GM12891 (cell line): ENCODE results near the gene HOXB6.
A peak's percentile ranks its signal among the peaks of the same experiment; 100 is the strongest.

Experiments
- DNase-seq: peaks from one replicate; pipeline ENCODE4 v3.0.0; 2011; ENCODE audit warnings: low spot score; ENCODE audit not compliant: insufficient read length
- FAIRE-seq: peaks from 2 replicates; lab custom pipeline; 2011; peaks lifted over from hg19 to GRCh38; lab: Jason Lieb, UNC
- PAX5 ChIP-seq: IDR thresholded peaks from 2 replicates; pipeline ENCODE4 v1.6.1; 2011; ENCODE audit warnings: low read length, moderate library complexity, mild to moderate bottlenecking; ENCODE audit not compliant: insufficient read depth, severe bottlenecking
- POLR2A ChIP-seq: IDR thresholded peaks from 2 replicates; pipeline ENCODE4 v1.6.1; 2011; ENCODE audit warnings: low read depth, low read length, control low read depth
- POLR2AphosphoS5 ChIP-seq: IDR thresholded peaks from 2 replicates; pipeline ENCODE4 v1.6.1; 2011; ENCODE audit warnings: low read depth, low read length, control low read depth
- POU2F2 ChIP-seq: IDR thresholded peaks from 2 replicates; pipeline ENCODE4 v1.6.1; 2011; ENCODE audit warnings: low read depth, mild to moderate bottlenecking, control low read depth, low read length, moderate library complexity
- SPI1 ChIP-seq: IDR thresholded peaks from 2 replicates; pipeline ENCODE4 v1.6.1; 2011; ENCODE audit warnings: low read depth, low read length, control low read depth
- TAF1 ChIP-seq: IDR thresholded peaks from 2 replicates; pipeline ENCODE4 v1.6.1; 2011; ENCODE audit warnings: low read depth, low read length, control low read depth

The HOXB6 gene

GRCh38 chr17:48621410-48622392, 16.9 kb upstream of the HOXB6 start:
- TF ChIP-seq TAF1 (no peak), POU2F2 (no peak), PAX5 (no peak), POLR2AphosphoS5 (no peak), SPI1 (no peak), POLR2A (no peak)
- DNase-seq, result no peak
- FAIRE-seq, result no peak

- TF ChIP-seq POLR2AphosphoS5 (no peak), POLR2A (no peak), SPI1 (no peak), PAX5 (no peak), TAF1 (no peak), POU2F2 (no peak)
- FAIRE-seq (no peak), DNase-seq (no peak)
These were observed 15.8 kb upstream of the HOXB6 start for GRCh38 chr17:48620461-48621139.

GRCh38 chr17:48619826-48620449, 15.2 kb upstream of the HOXB6 start:
- TF ChIP-seq POLR2A (no peak), POU2F2 (no peak), SPI1 (no peak), PAX5 (no peak), POLR2AphosphoS5 (no peak), TAF1 (no peak)
- FAIRE-seq (no peak), DNase-seq (no peak)

DNA sequence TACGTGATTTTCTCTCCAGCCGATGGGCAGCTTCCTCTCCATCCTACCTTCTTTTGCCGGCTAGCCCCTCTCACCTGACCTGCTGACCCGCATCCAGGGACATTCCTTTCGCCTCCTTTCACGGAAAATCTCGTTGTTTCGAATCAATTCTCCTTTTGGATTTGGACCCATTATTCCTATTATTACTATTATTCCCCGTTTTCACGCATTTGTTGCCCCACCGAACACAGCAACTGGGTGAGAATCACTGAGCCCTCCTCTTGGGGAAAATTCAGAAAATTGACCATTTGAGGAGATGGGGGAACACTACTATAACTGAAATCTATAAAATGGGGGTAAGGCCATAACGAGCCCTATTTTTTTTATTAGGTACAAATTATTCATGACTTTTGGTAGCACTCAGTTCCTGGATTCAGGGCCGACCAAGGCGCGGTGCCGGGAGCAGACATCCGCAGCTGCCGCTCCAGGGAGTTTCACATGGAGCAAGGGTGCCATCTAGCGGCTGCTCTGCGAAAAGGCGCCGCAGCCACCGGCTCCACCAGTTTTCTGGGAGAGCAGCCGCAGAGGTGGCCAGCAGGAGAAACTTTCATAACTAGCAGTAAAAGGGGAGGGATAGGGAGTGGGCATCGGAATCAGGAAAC, 13.6 kb upstream of the HOXB6 start:
- TF ChIP-seq POLR2A, result no peak
- no peak for TF ChIP-seq SPI1
- no peak for TF ChIP-seq TAF1
- no peak for TF ChIP-seq POLR2AphosphoS5
- no peak for TF ChIP-seq PAX5
- no peak for TF ChIP-seq POU2F2
- peak; percentile 91 for DNase-seq
- FAIRE-seq, result peak; percentile 93

DNA sequence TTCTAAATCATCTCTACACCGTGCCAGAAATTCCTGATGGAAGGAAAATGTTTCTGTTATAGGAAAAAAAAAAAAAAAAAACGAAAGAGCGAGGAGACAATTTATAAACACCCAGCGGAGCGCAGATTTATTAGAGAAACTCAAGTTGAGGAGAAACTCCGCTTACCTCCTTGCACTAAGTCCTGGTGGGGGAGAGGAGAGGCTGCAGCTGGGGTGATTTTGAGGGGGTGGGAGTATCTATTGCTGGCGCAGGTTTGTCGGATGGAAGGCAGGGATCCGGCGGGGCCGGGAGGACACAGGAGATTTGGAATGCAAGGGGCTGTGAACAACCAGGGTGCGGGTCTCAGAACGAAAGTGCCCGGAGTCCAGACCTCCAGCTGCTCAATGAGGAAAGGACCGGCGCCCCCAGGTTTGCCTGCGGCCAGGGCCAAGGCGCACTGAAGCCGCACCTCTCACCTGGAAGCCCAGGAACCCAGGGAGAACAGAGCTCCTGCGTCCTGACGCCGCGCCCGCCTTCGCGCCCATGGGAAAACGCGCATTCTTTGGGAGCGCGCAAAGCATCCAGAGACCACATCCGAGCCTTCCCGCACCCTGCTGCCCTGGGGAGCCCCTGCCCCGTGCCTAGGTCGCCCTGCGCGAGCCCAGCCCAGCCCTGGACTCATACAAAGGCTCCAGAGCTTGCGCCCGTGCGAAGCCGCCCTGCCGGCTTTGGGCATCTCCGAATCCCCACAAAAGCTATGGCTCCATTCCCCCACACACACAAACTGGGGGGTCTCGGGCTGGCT, 12.9 kb upstream of the HOXB6 start:
- TF ChIP-seq TAF1 (no peak), SPI1 (no peak), POU2F2 (no peak), POLR2A (no peak), PAX5 (no peak), POLR2AphosphoS5 (no peak)
- FAIRE-seq (no peak), DNase-seq (no peak)

DNA sequence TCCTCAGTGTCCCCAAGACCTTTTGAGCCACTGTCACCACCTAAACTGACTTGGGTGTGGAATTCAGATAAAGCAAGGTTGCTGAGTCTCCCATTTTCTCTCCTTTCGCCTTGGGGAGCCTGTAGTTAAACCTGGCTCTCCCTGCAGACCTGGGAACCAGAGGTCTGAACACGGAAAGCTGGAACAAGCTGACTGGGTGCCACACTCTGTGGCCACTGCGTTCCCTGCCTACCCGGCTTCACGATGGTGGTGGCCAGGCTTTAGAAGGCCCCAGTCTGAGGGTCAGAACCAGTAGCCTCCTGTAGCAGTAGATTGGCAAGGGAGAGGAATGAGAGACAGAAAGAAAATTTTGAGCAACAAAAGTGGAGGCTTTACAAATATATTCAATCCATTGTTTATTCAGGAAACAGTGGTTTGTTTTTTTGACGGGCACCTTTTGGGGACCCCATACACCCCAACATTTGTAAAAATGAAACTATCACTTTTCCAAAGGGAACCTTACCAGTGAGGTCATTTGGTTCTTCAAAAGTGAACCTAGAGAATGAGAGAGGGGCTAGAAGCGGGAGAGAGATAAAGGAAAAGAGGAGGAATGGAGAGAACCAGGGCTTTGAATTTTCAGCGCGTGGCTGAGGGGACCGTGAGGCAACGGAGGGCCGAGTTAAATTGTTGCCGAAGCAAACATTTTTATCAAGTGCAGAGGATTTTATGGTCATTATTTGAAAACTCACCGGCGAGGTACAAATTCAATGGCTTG, 12.1 kb upstream of the HOXB6 start:
- TF ChIP-seq POLR2A (no peak), POLR2AphosphoS5 (no peak), TAF1 (no peak), SPI1 (no peak)
- DNase-seq, result no peak
- FAIRE-seq, result no peak

DNA sequence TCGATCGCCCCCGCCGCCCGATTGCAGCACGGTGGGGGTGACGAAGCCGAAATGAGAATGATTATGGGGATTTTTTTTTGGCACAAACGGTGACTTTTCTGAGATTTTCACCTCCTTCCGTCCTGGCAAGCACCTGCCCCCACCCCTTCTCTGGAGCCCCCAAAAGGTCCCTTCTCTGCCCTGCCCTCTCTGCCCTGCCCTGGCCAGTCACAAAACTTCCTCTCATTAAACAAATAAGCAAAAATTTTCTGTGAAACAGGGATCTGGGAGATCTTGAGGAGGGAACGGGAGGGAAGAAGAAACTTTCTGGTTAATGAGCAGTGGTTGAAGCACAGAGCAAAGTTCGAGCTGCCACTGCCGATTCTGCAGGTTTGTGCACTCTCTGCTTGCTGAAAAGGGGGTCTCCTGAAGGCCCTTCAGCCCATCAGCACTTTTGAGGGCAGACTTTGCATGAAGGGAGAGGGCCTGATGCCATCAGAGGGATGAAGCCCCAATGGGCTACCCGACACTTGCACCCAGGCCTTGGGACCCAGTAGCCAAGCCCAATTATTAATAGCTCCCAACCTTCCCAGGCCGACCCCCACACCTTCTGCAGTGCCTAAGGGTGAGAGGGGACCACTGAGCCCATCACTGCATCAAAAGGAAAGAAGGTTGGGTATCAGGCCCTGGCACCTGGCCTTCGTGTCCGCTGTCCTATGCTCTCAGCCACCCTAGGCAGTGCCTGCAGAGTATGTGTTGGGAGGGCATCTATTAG, 11.4 kb upstream of the HOXB6 start:
- no peak for TF ChIP-seq POLR2A
- TF ChIP-seq POU2F2, result no peak
- TF ChIP-seq SPI1, result no peak
- TF ChIP-seq POLR2AphosphoS5, result no peak
- TF ChIP-seq PAX5, result no peak
- TF ChIP-seq TAF1, result no peak
- no peak for FAIRE-seq

More for the DNA sequence above, 11.4 kb upstream of the HOXB6 start:
- DNase-seq, result no peak
